Stimulated activated CD8-positive, alpha-beta memory T cell treated with anti-CD3 and anti-CD28 coated beads, Interleukin-4, amount 100 ng/mL, for 48 hours (primary cell): Measurements from ENCODE around the gene HEYL.
A peak's percentile ranks its signal among the peaks of the same experiment; 100 is the strongest.

Source experiments
- DNase-seq: peaks from one replicate; pipeline ENCODE4 v3.0.0-alpha.2; 2020

The HEYL gene

DNA sequence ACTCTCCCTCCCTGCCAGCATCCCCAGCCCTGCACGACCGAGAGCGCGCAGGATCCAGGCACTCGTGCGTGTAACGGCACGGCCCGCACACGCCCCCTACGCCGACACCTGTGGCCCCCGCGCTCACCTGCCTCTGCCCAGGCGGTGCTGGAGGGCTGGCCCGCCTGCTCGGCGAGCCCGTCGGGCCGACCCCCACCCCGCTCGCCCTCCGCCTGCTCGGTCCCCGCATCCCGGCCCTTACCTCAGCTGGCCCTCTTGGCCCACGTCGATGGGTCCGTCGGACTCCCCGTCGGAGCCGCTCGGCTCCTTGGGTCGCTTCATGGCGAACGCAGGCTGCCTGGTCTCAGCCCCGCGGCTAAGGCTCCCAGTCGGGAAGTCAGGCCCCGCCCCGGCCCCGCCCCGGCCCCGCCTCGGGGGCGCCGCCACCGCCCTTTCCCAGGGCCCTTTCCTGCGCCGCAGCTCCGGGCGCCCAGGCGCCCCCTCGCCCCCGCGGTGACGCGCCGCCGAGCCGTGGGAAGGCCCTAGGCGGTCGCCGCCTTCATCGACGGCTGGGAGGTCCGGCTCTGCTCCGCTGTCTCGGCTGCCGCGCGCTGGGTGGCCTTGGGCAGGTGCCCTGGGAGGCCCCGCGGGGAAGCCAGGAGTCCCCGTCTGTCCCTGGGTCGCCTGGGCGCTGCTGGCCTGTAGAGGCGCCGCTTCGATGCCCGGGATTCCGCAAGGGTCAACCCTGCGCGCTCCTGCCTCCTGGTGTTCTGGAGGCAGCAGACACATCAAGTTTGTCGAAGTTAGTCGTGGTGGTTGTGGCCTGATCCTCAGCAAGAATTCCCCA lies at the start of gene HEYL:
TSS of gene HEYL (minus strand) at position 339 of the 826 bp plus-strand sequence. CDS start at position 321, 18 bp downstream.
- peak; percentile 87 for DNase-seq

DNA sequence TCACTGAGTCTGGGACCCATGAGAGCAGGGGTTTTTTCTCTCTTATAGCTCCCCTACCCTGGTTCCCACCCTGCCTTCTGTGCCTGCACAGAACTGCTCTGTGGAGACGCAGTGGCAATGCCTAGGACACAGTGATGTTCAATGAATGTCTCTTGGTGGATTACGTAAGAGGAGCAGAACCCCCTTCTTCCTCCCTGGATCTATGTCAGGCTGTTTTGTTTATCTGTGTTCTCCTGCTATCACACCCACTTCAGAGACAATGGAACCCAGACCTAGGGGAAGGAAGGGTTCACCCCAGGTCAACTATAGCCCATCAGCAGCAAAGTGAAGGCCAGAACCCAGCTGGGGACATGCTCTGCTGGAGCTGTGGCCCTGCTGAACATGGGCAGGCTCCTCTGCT lies 49.8 kb upstream of the HEYL start:
- no peak for DNase-seq

- no peak for DNase-seq
Observed at GRCh38 chr1:39688706-39689105, 49.3 kb upstream of the HEYL start.

DNA sequence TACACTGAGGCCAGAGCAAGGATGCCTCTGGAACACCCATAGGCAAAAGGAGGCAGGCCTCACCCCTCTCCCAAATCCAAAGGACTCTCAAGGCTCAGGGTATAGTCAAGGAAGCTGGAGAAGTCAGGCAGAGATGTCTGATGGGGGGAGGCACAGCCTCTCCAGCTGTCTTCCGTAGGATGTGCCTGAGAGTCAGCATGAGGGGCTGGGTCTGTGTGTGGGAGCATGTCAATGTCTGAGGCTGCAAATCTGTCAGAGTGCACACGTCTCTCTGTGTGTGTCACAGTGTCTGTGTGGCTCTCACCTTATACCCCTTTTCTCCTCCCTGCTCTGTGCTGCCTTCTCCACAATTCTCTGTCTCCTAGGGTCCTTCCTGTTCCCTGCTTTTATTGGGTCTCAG lies 47.8 kb upstream of the HEYL start:
- no peak for DNase-seq

- no peak for DNase-seq
Observed at GRCh38 chr1:39685071-39685470, 45.6 kb upstream of the HEYL start.

DNA sequence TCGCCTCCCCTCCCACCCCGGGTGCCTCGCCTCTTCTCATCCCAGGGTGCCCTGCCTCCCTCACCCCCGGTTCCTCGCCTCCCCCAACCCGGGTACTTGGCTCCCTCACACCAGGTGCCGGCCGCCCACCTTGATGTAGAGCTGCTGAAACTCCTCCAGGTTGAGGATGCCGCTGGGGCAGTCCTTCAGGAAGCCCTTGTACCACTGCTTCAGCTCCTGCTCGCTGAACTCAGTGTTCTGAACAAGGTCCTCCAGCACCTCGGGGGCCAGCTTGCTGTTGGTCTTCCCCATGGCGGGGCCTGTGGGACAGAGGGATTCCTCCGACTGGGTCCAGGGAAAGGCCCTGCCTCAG lies 44.8 kb upstream of the HEYL start:
- DNase-seq = no peak

- DNase-seq = peak; percentile 45
Observed at GRCh38 chr1:39683591-39684312, 44.3 kb upstream of the HEYL start.

GRCh38 chr1:39681999-39682398 lies 42.6 kb upstream of the HEYL start:
- no peak for DNase-seq

GRCh38 chr1:39681294-39681693 lies 41.9 kb upstream of the HEYL start:
- no peak for DNase-seq

DNA sequence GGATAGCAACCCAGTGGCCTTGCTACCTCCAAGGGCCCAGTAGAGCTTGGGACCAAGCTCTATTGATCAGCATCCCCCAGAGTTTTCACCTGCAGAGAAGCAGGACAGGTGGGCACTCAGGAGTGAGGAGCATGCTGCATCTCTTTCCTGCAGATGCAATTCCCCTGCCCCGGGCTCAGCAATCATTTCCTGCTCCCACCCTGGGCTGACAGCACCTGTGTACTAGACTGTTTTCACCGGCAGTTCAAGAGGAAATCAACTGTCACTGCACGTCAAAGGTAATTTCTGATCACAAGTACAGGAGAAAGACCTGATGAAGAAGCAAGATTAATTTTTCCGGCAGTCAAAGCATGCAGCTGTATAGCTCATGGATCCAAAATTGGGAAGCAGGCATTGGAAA lies 41.3 kb upstream of the HEYL start:
- DNase-seq = no peak

GRCh38 chr1:39679821-39680220 lies 40.4 kb upstream of the HEYL start:
- DNase-seq = no peak

- no peak for DNase-seq
Observed at GRCh38 chr1:39678889-39679288, 39.4 kb upstream of the HEYL start.

DNA sequence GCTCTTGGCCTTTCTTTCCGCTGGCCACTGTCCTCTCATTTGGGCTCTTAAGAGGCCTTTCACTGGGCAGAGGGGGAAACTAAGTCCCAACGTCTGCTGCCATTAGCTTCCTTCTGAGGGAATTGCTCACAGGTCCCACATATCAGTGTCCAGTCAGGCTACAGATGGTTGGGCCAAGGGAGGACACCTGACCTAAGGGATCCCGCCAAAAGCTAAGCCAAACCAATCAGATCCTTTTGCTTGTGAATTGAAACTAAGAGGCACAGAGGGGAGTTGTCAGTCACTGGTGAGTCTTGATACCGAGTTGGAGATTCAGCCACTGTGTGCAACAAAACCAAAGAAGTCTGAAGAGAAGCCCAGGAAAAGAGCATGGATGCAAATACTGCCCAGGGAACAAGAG lies 38.2 kb upstream of the HEYL start:
- DNase-seq = no peak

DNA sequence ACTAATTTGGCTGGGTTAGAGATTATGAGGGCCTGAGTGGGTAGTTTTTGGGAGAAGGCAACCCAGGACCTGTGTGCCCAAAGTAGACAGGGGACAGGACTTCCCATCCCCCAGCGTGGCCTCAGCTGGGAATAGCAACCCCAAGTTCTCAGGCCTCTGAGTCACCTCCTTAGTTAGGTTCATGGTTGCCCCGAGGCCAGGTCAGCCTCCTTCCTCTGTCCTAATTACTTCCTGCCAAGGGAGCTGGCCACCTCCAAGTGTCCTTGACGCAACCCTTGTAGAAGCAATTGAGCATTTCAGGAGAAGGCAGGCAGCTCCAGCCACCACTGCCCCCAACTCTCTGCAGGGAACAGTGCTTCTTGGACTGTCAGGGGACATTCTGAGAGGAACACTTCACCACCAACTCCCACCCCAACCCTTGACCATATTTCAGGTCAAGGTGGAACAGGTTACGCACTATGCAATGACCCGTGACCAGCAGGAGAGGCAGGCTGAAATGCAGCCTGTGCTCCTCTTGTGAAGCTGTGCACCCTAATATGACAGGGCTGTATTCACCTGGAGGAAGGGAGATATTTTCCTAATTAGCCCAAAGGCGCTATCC lies 37.6 kb upstream of the HEYL start:
- no peak for DNase-seq

- DNase-seq = no peak
Observed at GRCh38 chr1:39675220-39675619, 35.8 kb upstream of the HEYL start.

- DNase-seq = no peak
Observed at GRCh38 chr1:39673215-39673614, 33.8 kb upstream of the HEYL start.

DNA sequence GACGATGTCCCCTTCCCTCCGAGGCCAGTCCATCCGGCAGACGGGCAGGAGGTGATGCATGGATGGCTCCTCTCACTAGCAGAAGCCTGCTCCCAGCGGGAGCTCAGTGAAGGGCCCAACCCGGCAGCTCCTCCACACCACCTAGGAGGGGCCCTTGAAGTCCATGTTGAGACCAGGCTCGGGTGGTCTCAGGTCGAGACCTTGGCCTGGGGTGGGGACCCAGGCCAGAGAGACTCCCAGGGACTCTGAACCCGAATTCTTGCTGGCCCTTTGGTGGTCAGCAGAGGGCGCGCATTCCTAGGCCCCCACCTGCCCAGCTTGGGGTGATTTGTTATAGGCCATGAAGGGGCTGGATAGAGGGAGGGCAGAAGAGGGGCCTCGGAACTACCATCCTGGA lies 33.1 kb upstream of the HEYL start:
- DNase-seq = peak; percentile 52

GRCh38 chr1:39671793-39672550 lies 32.5 kb upstream of the HEYL start, which contains the start of gene NT5C1A:
TSS of gene NT5C1A (minus strand) at chr1:39672107. CDS start at chr1:39672038, 69 bp downstream.
- DNase-seq = peak; percentile 36

- DNase-seq = no peak
Observed at GRCh38 chr1:39671433-39671792, 32.0 kb upstream of the HEYL start.

DNA sequence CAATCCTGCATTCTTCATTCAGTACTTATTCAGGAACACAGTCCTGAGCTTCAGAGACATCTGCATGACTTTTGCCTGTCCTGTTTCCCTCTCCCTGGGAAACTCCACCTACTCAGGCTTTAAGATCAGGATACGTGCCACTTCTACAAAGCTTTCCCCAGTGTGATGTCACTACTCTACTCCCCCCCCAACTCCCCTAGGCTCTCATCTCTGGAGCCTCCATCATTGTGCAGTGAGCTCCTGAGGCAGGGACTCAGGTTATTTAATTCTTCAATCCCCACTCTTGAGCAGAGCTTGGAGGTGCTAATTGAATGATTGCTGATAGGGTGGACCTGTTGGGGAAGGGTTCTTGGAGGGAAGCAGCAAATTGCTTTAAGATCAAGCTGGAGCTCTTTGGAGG lies 31.2 kb upstream of the HEYL start:
- DNase-seq = no peak

GRCh38 chr1:39668894-39669293 lies 29.5 kb upstream of the HEYL start:
- no peak for DNase-seq

DNA sequence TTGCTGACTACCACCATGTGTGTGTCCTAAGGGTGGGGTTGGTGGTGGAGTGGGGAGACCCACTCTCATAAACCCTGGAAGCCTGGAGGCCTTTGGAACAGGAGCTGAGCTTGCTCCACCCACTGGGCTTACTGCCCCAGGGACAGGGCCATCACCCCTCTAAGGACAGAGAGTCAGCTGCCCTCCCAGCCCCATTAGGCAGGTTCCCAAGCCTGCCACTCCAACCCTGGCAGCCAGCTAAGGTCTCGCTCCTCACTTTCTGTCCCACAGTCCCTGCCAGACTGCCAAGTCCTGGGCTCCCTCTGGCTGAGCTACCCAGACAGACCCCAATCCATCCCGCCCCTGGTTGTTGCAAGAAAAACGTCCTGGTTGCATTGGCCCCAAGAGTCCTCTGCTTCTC lies 28.7 kb upstream of the HEYL start:
- DNase-seq = no peak

DNA sequence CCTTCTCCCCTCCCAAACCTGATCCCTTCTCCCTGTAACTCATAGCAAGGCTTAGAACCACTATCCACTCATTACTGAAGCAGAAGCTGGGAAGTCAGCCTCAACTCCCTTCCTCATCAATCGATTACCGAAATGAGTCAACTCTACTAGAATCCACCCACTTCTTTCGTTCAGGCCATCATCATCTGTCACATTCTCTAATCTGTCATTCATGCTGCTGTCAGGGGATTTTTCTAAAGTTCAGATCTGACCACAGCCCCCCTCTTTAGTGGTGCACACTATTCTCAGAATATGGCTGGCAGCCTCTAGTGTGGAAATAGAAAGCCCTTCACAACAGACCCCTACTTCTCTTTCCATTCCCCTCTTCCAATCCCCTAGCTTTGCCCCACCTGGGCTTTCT lies 27.3 kb upstream of the HEYL start:
- DNase-seq = peak; percentile 64
